ENCODE data around the gene PMM1.
"Not testable (repeated sequence)": the region's sequence is repeated elsewhere in the genome, so short reads cannot be mapped to it uniquely, and the experiment has no call there.

PMM1 gene

GRCh38 chr22:41598891-41599635, 9.4 kb upstream of the PMM1 start:
- peaks cover 48% of the 10 kb centered on the region for H3K36me3 ChIP-seq
- H3K4me3 ChIP-seq (ENCODE audit: low read depth in 1 of 2, low read length in 1 of 2), result no peak overlapping the region
- H3K27ac ChIP-seq, result no peak overlapping the region
- TF ChIP-seq CTCF (IDR thresholded peaks at IDR 0.05), result no peak
- no peaks in the 10 kb centered on the region for H3K4me1 ChIP-seq (ENCODE audit: control insufficient read depth in 1 of 2, insufficient read depth in 1 of 2, low read depth in 1 of 2, low read length in 1 of 2)
- no peaks in the 10 kb centered on the region for H3K27me3 ChIP-seq
- H3K9me3 ChIP-seq, result no peaks in the 10 kb centered on the region

DNA sequence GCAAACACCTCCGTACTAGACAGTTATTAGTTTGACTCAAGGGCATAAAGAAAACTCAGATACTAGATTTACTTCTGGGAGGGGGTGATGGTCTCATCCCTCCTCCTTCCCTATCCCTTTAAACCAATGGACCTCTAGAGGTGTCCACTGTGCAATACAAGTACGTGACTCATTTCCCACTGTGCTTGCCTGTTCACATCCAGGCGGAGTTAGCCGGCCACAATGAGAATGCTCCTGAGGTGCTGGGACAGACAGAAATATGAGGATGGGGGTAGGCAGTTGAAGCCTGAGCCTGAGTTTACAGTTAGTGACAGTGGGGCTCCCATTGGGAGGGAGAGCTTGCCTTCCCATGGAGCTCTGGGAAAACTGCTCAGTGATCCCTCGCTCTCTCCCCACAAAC, 8.4 kb upstream of the PMM1 start:
- no peaks in the 10 kb centered on the region for H3K27me3 ChIP-seq
- H3K9me3 ChIP-seq, result no peaks in the 10 kb centered on the region
- H3K4me3 ChIP-seq (ENCODE audit: low read depth in 1 of 2, low read length in 1 of 2), result no peak overlapping the region
- no peak for TF ChIP-seq CTCF (IDR thresholded peaks at IDR 0.05)
- H3K27ac ChIP-seq, result no peak overlapping the region
- H3K36me3 ChIP-seq, result peaks cover 41% of the 10 kb centered on the region
- H3K4me1 ChIP-seq (ENCODE audit: control insufficient read depth in 1 of 2, insufficient read depth in 1 of 2, low read depth in 1 of 2, low read length in 1 of 2), result no peaks in the 10 kb centered on the region

DNA sequence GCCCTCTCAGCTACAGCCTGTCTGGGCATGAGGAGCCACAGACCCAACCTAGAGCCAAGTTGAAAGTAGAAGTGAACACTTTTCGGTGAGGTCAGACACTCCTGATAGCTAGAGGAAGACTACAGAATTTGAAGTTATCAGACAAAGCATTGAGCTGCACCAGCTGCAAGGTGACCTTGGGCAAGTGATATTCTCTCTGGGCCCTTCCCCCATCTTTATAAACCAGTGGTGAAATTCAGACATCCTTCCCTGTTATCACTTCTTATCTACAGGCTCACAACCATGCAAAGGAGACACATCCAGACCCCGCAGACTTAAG, 8.0 kb upstream of the PMM1 start:
- no peaks in the 10 kb centered on the region for H3K27me3 ChIP-seq
- H3K4me3 ChIP-seq (ENCODE audit: low read depth in 1 of 2, low read length in 1 of 2), result no peak overlapping the region
- no peaks in the 10 kb centered on the region for H3K4me1 ChIP-seq (ENCODE audit: control insufficient read depth in 1 of 2, insufficient read depth in 1 of 2, low read depth in 1 of 2, low read length in 1 of 2)
- no peak overlapping the region for H3K27ac ChIP-seq
- peaks cover 36% of the 10 kb centered on the region for H3K36me3 ChIP-seq
- TF ChIP-seq CTCF (IDR thresholded peaks at IDR 0.05), result no peak
- H3K9me3 ChIP-seq, result no peaks in the 10 kb centered on the region

GRCh38 chr22:41596776-41597634, 7.4 kb upstream of the PMM1 start:
- Histone ChIP-seq H3K4me1 (ENCODE audit: control insufficient read depth in 1 of 2, insufficient read depth in 1 of 2, low read depth in 1 of 2, low read length in 1 of 2) (no peaks in the 10 kb centered on the region), H3K9me3 (no peaks in the 10 kb centered on the region), H3K27me3 (no peaks in the 10 kb centered on the region), H3K4me3 (ENCODE audit: low read depth in 1 of 2, low read length in 1 of 2) (no peak overlapping the region), H3K36me3 (peaks cover 31% of the 10 kb centered on the region), H3K27ac (no peak overlapping the region)
- TF ChIP-seq CTCF (IDR thresholded peaks at IDR 0.05), result peak; percentile 27

GRCh38 chr22:41595703-41596102, 6.1 kb upstream of the PMM1 start:
- Histone ChIP-seq H3K36me3 (peaks cover 19% of the 10 kb centered on the region), H3K4me1 (ENCODE audit: control insufficient read depth in 1 of 2, insufficient read depth in 1 of 2, low read depth in 1 of 2, low read length in 1 of 2) (no peaks in the 10 kb centered on the region), H3K27ac (no peak overlapping the region), H3K4me3 (ENCODE audit: low read depth in 1 of 2, low read length in 1 of 2) (no peak overlapping the region), H3K9me3 (no peaks in the 10 kb centered on the region), H3K27me3 (no peaks in the 10 kb centered on the region)
- no peak for TF ChIP-seq CTCF (IDR thresholded peaks at IDR 0.05)

DNA sequence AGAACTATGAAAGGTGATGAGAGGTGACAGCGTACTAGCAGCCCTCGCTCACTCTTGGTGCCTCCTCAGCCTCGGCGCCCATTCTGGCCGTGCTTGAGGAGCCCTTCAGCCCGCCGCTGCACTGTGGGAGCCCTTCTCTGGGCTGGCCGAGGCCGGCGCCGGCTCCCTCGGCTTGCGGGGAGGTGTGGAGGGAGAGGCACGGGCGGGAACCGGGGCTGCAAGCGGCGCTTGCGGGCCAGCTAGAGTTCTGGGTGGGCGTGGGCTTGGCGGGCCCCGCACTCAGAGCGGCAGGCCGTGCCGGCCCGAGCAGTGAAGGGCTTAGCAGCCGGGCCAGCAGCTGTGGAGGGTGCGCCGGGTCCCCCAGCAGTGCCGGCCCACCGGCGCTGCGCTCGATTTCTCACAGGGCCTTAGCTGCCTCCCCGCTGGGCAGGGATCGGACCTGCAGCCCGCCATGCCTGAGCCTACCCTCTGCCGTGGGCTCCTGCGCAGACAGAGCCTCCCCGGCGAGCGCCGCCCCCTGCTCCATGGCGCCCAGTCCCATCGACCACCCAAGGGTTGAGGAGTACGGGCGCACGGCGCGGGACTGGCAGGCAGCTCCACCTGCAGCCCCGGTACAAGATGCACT, 3.8 kb upstream of the PMM1 start:
- not testable (repeated sequence) for H3K27ac ChIP-seq; H3K27me3 ChIP-seq; H3K9me3 ChIP-seq; H3K36me3 ChIP-seq; H3K4me3 ChIP-seq (ENCODE audit: low read depth in 1 of 2, low read length in 1 of 2)
- peaks cover 11 to 17% of the 10 kb centered on the region in 2 experiments for H3K4me1 ChIP-seq (ENCODE audit: control insufficient read depth in 1 of 2, insufficient read depth in 1 of 2, low read depth in 1 of 2, low read length in 1 of 2)
